Colonic mucosa (tissue), 4 donors: ENCODE data around the gene DBH. TPM values are rescaled to one million over a fixed set of nuclear protein-coding genes. Genes with fewer than 3 reads are reported as not detected.

Experiments
- DNase-seq: peaks from one replicate; pipeline ENCODE4 v3.0.0-alpha.2; 2020
- H3K27ac ChIP-seq: fragments of 200-600 bp; one replicate; pipeline ENCODE4 v1.8.0; 2021
- H3K27me3 ChIP-seq: fragments of 200-600 bp; one replicate; pipeline ENCODE4 v1.8.0; 2021
- H3K36me3 ChIP-seq: fragments of 200-600 bp; one replicate; pipeline ENCODE4 v1.8.0; 2021
- H3K4me1 ChIP-seq: fragments of 200-600 bp; one replicate; pipeline ENCODE4 v1.8.0; 2021; ENCODE audit warnings: mild to moderate bottlenecking
- H3K4me3 ChIP-seq: fragments of 200-600 bp; one replicate; pipeline ENCODE4 v1.8.0; 2021
- H3K9ac ChIP-seq, 2 donors: one replicate each; pipeline ENCODE4 v1.7.0; 2013; ENCODE audit warnings: control low read depth in 2 of 2, low read depth in 2 of 2, low read length in 2 of 2
- H3K9me3 ChIP-seq: fragments of 200-600 bp; one replicate; pipeline ENCODE4 v1.8.0; 2021
- intact Hi-C: fragments of 100-400 bp; cut with DNase I; formaldehyde crosslinking; loops from one replicate; pipeline ENCODE4 v1.14.1; 2022
- total RNA-seq, 2 donors: library from RNA; stranded (reverse); fragmentation: NEBNext Ultra II Directional in 1 of 2; extraction: Animal tissue kit (Norgen Biotek cat#: 25700) in 1 of 2; gene quantifications; one replicate each; pipeline ENCODE4 v1.2.1, GENCODE V29; 2021
- TF ChIP-seq, protein P1 (sequence below): fragments of 200-600 bp; IDR thresholded peaks from one replicate; pipeline ENCODE4 v1.8.0; 2022; ENCODE audit warnings: antibody characterized with exemption, mild to moderate bottlenecking
- donor health status: healthy.
- donor health status: DM: no; HTN: no; CAD: no.
- donor health status: DM: no; HTN: no; CAD: no.

Gene DBH
- total RNA-seq, 2 donors from 2014 or later, result not detected

DNA sequence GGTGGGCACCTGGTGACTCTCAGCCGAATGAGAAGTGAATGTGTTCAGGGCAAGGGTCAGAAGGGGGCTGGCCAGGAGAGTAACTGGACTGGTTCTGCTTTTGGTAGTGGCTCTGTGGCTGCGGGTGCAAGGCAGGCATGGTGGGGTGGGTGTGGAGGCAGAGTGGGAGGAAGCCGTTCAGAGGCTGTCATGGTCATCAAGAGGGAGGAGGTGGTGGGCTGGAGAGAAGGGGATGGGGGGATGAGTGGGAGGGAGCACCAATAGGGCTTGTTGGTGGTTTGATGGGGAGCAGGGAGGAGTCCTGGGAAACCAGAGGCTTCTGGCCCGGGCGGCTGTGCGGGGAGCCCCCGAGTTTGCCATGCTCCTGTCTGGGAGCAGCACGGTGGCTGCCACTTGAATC lies 40.3 kb upstream of the DBH start:
- intact Hi-C loops, result no loop called here
- H3K9me3 ChIP-seq, result no peaks in the 10 kb centered on the region
- H3K27ac ChIP-seq, result no peak overlapping the region
- H3K27me3 ChIP-seq, result no peaks in the 10 kb centered on the region
- TF ChIP-seq, protein P1, sequence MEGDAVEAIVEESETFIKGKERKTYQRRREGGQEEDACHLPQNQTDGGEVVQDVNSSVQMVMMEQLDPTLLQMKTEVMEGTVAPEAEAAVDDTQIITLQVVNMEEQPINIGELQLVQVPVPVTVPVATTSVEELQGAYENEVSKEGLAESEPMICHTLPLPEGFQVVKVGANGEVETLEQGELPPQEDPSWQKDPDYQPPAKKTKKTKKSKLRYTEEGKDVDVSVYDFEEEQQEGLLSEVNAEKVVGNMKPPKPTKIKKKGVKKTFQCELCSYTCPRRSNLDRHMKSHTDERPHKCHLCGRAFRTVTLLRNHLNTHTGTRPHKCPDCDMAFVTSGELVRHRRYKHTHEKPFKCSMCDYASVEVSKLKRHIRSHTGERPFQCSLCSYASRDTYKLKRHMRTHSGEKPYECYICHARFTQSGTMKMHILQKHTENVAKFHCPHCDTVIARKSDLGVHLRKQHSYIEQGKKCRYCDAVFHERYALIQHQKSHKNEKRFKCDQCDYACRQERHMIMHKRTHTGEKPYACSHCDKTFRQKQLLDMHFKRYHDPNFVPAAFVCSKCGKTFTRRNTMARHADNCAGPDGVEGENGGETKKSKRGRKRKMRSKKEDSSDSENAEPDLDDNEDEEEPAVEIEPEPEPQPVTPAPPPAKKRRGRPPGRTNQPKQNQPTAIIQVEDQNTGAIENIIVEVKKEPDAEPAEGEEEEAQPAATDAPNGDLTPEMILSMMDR, result no peak
- no peak overlapping the region for H3K4me3 ChIP-seq
- H3K4me1 ChIP-seq, result no peaks in the 10 kb centered on the region
- no peak for DNase-seq
- H3K36me3 ChIP-seq, result no peaks in the 10 kb centered on the region
- no peak overlapping the region for H3K9ac ChIP-seq

DNA sequence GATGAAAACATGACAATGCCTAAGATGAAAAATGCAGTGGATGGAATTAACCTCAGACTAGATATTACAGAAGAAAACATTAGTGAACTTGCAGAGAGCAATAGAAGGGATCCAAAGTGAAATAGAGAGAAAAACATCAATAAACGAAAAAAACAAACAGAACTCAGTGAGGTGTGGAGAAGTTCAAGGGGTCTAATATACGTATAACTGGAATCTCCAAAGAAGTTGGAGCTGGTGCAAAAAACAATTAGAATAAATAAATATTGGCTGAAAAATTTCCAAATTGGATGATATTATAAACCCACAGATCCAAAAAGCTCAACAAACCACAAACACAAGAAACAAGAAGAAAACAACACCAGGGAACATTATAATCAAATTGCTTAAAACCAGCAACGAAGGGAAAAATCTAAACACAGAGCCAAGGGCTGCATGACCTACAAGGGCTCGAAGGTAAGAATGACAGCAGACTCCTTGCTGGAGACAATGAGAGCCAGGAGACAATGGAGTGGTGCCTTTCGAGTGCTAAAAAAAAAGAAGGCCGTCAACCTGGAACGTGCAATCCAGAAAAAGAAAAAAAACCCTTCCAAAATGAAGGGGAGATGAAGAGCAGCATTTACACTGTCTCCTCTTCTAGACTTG lies 38.7 kb upstream of the DBH start:
- DNase-seq, result no peak
- Histone ChIP-seq H3K4me3 (no peak overlapping the region), H3K9me3 (no peaks in the 10 kb centered on the region), H3K4me1 (no peaks in the 10 kb centered on the region), H3K9ac (no peak overlapping the region), H3K27ac (no peak overlapping the region), H3K36me3 (no peaks in the 10 kb centered on the region), H3K27me3 (no peaks in the 10 kb centered on the region)
- TF ChIP-seq, protein P1, result no peak
- intact Hi-C loops, result no loop called here

GRCh38 chr9:133598978-133599377 lies 37.2 kb upstream of the DBH start:
- H3K27ac ChIP-seq, result no peak overlapping the region
- H3K4me1 ChIP-seq, result no peaks in the 10 kb centered on the region
- intact Hi-C loops, result no loop called here
- no peaks in the 10 kb centered on the region for H3K36me3 ChIP-seq
- H3K4me3 ChIP-seq, result no peak overlapping the region
- H3K9ac ChIP-seq, result no peak overlapping the region
- DNase-seq, result no peak
- no peaks in the 10 kb centered on the region for H3K9me3 ChIP-seq
- H3K27me3 ChIP-seq, result no peaks in the 10 kb centered on the region
- TF ChIP-seq, protein P1, result no peak

- DNase-seq, result no peak
- Histone ChIP-seq H3K4me1 (no peaks in the 10 kb centered on the region), H3K36me3 (no peaks in the 10 kb centered on the region), H3K9me3 (no peaks in the 10 kb centered on the region), H3K4me3 (no peak overlapping the region), H3K27ac (no peak overlapping the region), H3K27me3 (no peaks in the 10 kb centered on the region), H3K9ac (no peak overlapping the region)
- intact Hi-C loops, result no loop called here
- TF ChIP-seq, protein P1, result no peak
Measured at GRCh38 chr9:133599470-133600173, 36.5 kb upstream of the DBH start.

- H3K27me3 ChIP-seq, result no peaks in the 10 kb centered on the region
- H3K36me3 ChIP-seq, result no peaks in the 10 kb centered on the region
- no peak for DNase-seq
- H3K4me1 ChIP-seq, result no peaks in the 10 kb centered on the region
- intact Hi-C loops, result no loop called here
- no peak overlapping the region for H3K27ac ChIP-seq
- H3K4me3 ChIP-seq, result no peak overlapping the region
- TF ChIP-seq, protein P1, result no peak
- H3K9ac ChIP-seq, result no peak overlapping the region
- no peaks in the 10 kb centered on the region for H3K9me3 ChIP-seq
Measured at GRCh38 chr9:133600739-133601138, 35.4 kb upstream of the DBH start.
